ENCODE measurements around the gene GOPC. TPM values are rescaled to one million over a fixed set of nuclear protein-coding genes. Genes with fewer than 3 reads are reported as not detected.

The GOPC gene
- total RNA-seq, 2 donors from 2014 or later, result 28.4 to 30.3 TPM

DNA sequence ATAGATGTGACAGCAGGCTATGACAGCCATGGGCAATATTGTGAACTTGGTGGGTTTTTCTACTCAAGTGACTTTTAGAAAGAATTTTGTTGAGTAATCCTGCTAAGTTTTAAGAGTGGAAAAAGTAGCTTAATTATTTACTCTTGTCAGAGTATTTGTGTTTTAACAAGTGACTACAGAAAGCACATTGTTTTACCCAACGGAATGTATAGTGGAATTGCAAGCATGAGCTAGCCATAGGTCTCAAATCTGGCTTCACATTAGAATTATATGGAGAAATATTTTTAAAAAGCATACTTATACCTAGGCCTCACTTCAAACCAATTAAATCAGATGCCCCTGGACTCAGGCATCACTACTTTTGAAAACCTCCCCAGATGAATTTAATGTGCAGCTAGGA, 35.5 kb upstream of the GOPC start:
- no peaks in the 10 kb centered on the region for H3K36me3 ChIP-seq (ENCODE audit: control insufficient read depth, insufficient read depth, low read length)
- no peak overlapping the region for H3K9ac ChIP-seq (ENCODE audit: extremely low read depth, low read length, poor library complexity, severe bottlenecking)
- no peaks in the 10 kb centered on the region for H3K27me3 ChIP-seq (ENCODE audit: control insufficient read depth, insufficient read depth, low read length, poor library complexity, severe bottlenecking)
- Mint-ChIP-seq H3K9me3 (peaks cover 16% of the 10 kb centered on the region), H3K27ac (no peak overlapping the region), H3K27me3 (ENCODE audit: insufficient read depth) (no peaks in the 10 kb centered on the region), H3K4me1 (no peaks in the 10 kb centered on the region), H3K36me3 (ENCODE audit: low read depth) (peaks cover 23% of the 10 kb centered on the region), H3K4me3 (no peak overlapping the region)
- H3K27ac ChIP-seq (ENCODE audit: low read depth, low read length), result no peak overlapping the region
- no peaks in the 10 kb centered on the region for H3K4me1 ChIP-seq (ENCODE audit: control insufficient read depth, insufficient read depth, low read length)
- no peak overlapping the region for H3K4me3 ChIP-seq (ENCODE audit: low read length)
- WGBS, 2 experiments (ENCODE audit: insufficient coverage in 1 of 2, insufficient read length in 1 of 2), result 91% methylated on average over 1 of the region's 1 CpG; no CpG with 5 or more reads in 1 of the 2 experiments
- TF ChIP-seq CTCF (conservative IDR thresholded peaks at IDR 0.05), result no peak
- DNase-seq, result no peak
- no peaks in the 10 kb centered on the region for H3K9me3 ChIP-seq (ENCODE audit: control insufficient read depth, low read length)

DNA sequence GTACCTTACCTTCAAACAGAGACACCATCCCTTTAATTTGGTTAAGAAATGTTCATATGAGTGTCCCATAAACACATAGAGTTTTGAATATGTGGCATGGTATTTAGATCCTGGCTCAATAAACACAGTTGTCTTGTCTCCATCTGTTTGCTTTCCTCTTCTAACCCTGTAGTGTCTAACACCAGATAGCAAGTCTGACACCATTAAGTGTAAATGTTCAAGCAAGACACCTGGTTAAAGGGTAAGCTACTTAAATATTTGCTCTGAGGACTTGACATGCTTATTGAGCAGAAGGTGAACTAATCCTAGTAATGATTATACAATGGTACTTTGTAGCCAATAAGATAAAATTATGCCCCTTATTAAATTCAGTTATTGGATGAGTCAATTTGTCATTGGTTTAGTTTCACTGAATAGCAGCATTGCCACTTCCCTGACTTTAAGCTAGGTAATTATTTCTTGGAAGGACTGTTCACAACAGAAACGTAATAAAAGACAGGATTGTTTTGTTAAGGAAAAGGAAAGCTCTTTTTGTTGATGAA, 26.9 kb upstream of the GOPC start:
- Histone ChIP-seq H3K4me1 (ENCODE audit: control insufficient read depth, insufficient read depth, low read length) (no peaks in the 10 kb centered on the region), H3K9me3 (ENCODE audit: control insufficient read depth, low read length) (peaks cover 68% of the 10 kb centered on the region), H3K9ac (ENCODE audit: extremely low read depth, low read length, poor library complexity, severe bottlenecking) (no peak overlapping the region), H3K27me3 (ENCODE audit: control insufficient read depth, insufficient read depth, low read length, poor library complexity, severe bottlenecking) (no peaks in the 10 kb centered on the region), H3K36me3 (ENCODE audit: control insufficient read depth, insufficient read depth, low read length) (peaks cover 3% of the 10 kb centered on the region), H3K27ac (ENCODE audit: low read depth, low read length) (no peak overlapping the region), H3K4me3 (ENCODE audit: low read length) (peak overlapping the region; percentile 57)
- Mint-ChIP-seq H3K9me3 (peaks cover 62% of the 10 kb centered on the region), H3K36me3 (ENCODE audit: low read depth) (peaks cover 13% of the 10 kb centered on the region), H3K27ac (no peak overlapping the region), H3K4me1 (no peaks in the 10 kb centered on the region), H3K4me3 (no peak overlapping the region), H3K27me3 (ENCODE audit: insufficient read depth) (no peaks in the 10 kb centered on the region)
- WGBS, 2 experiments (ENCODE audit: insufficient coverage in 1 of 2, insufficient read length in 1 of 2), result 60 to 88% methylated on average over 1 of the region's 1 CpG
- no peak for DNase-seq
- TF ChIP-seq CTCF (conservative IDR thresholded peaks at IDR 0.05), result no peak

- H3K27ac Mint-ChIP-seq, result no peak overlapping the region
- H3K4me1 Mint-ChIP-seq, result no peaks in the 10 kb centered on the region
- H3K9me3 Mint-ChIP-seq, result peaks cover 78% of the 10 kb centered on the region
- H3K4me3 Mint-ChIP-seq, result no peak overlapping the region
- no peak overlapping the region for H3K27ac ChIP-seq (ENCODE audit: low read depth, low read length)
- H3K9me3 ChIP-seq (ENCODE audit: control insufficient read depth, low read length), result peaks cover 85% of the 10 kb centered on the region
- no peaks in the 10 kb centered on the region for H3K27me3 ChIP-seq (ENCODE audit: control insufficient read depth, insufficient read depth, low read length, poor library complexity, severe bottlenecking)
- TF ChIP-seq CTCF (conservative IDR thresholded peaks at IDR 0.05), result no peak
- H3K9ac ChIP-seq (ENCODE audit: extremely low read depth, low read length, poor library complexity, severe bottlenecking), result no peak overlapping the region
- peaks cover 3% of the 10 kb centered on the region for H3K36me3 ChIP-seq (ENCODE audit: control insufficient read depth, insufficient read depth, low read length)
- no peak for DNase-seq
- H3K27me3 Mint-ChIP-seq (ENCODE audit: insufficient read depth), result no peaks in the 10 kb centered on the region
- peak overlapping the region; percentile 57 for H3K4me3 ChIP-seq (ENCODE audit: low read length)
- H3K36me3 Mint-ChIP-seq (ENCODE audit: low read depth), result peaks cover 21% of the 10 kb centered on the region
- no peaks in the 10 kb centered on the region for H3K4me1 ChIP-seq (ENCODE audit: control insufficient read depth, insufficient read depth, low read length)
Measured at GRCh38 chr6:117627533-117627932, 25.2 kb upstream of the GOPC start.
